ENCODE results near the gene BLOC1S5. TPM values are rescaled to one million over a fixed set of nuclear protein-coding genes. Genes with fewer than 3 reads are reported as not detected.

The BLOC1S5 gene, protein sequence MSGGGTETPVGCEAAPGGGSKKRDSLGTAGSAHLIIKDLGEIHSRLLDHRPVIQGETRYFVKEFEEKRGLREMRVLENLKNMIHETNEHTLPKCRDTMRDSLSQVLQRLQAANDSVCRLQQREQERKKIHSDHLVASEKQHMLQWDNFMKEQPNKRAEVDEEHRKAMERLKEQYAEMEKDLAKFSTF
- total RNA-seq (2021; fragmentation: NEBNext Ultra II Directional; extraction: Animal tissue kit (Norgen Biotek cat#: 25700)), result 15.4 and 17.2 TPM in 2 replicates
- polyA plus RNA-seq (2011; rRNA removed), result 1.9 and 3.4 TPM in 2 replicates
- polyA plus RNA-seq (2011; cell fraction: cytosol; rRNA removed), result 4.8 TPM
- polyA plus RNA-seq (2011; cell fraction: nucleus; rRNA removed), result 2.1 TPM
- polyA plus RNA-seq (2012, experiment 1 of 2), result 7.6 to 12.5 TPM (median 8.9 TPM) in 4 replicates
- 2.6 TPM for polyA plus RNA-seq (2012, experiment 2 of 2)
- polyA plus RNA-seq (2013, experiment 1 of 2), result 8.2 TPM
- polyA plus RNA-seq (2013, experiment 2 of 2), result 8.9 TPM
- polyA minus RNA-seq (2011; rRNA and poly(A)+ RNA removed), result 6.1 and 9.5 TPM in 2 replicates
- polyA minus RNA-seq (2011; cell fraction: cytosol; rRNA and poly(A)+ RNA removed), result 10.2 TPM
- 7.6 TPM for polyA minus RNA-seq (2011; cell fraction: nucleus; rRNA and poly(A)+ RNA removed)
- long read RNA-seq, experiment 1, partial matches to known transcripts, result 0 of 13 reads
- long read RNA-seq, experiment 1, other reads (novel, unspliced or antisense), result 8 of 13 reads
- long read RNA-seq, experiment 2, transcript BLOC1S5-201 (6 exons, 2,445 nt), result minor isoform, 5 of 32 reads
- long read RNA-seq, experiment 2, transcript BLOC1S5-202 (5 exons, 2,684 nt), result major isoform, 19 of 32 reads
- long read RNA-seq, experiment 2, partial matches to known transcripts, result 0 of 32 reads
- long read RNA-seq, experiment 2, other reads (novel, unspliced or antisense), result 5 of 32 reads

- Histone ChIP-seq H3K23ac (ENCODE audit: insufficient read length) (no peak within 1 kb of the TSS), H4K5ac (ENCODE audit: insufficient read length, low read depth, low read length) (peak within 1 kb of the TSS; percentile 94), H2BK20ac (ENCODE audit: low read length) (no peak within 1 kb of the TSS; the same call in 1 of the 2 replicates), H2BK12ac (ENCODE audit: low read depth, low read length) (0 out of 2 replicates have a peak within 1 kb of the TSS, but pooled peaks have one; percentile 10), H4K20me1 (replicated peaks in 1 of 2; ENCODE audit: control insufficient read depth in 1 of 2, insufficient read depth in 2 of 2, low read length in 2 of 2) (no peaks in the 10 kb centered on the region), H3K14ac (ENCODE audit: insufficient read length) (no peak within 1 kb of the TSS), H3K79me2 (ENCODE audit: control insufficient read depth in 1 of 2, insufficient read depth in 2 of 2, low read length in 2 of 2) (peaks cover 0 to 6% of the 10 kb centered on the region in 2 experiments; a peak in 2 of 4 replicates), H2BK5ac (ENCODE audit: low read depth, low read length) (peak within 1 kb of the TSS; percentile 79), H4K8ac (ENCODE audit: extremely low read depth, insufficient read depth, low read length) (peak within 1 kb of the TSS; percentile 95), H3K56ac (replicated peaks; ENCODE audit: insufficient read length, low read depth, low read length) (peak within 1 kb of the TSS; percentile 72), H2AFZ (ENCODE audit: low read length) (peak within 1 kb of the TSS; percentile 78), H3K9ac (replicated peaks in 1 of 4; ENCODE audit: extremely low read depth in 1 of 4, low read depth in 3 of 4, low read length in 3 of 4) (peak within 1 kb of the TSS; percentile 69 to 80 (median 79)), H4K91ac (replicated peaks; ENCODE audit: insufficient read length, low read length) (peak within 1 kb of the TSS; percentile 87), H3K36me3 (ENCODE audit: control insufficient read depth in 2 of 4, insufficient read depth in 4 of 4, low read length in 3 of 4) (peaks cover 0 to 14% (median 8%) of the 10 kb centered on the region in 4 experiments; a peak in 5 of 8 replicates), H3K23me2 (ENCODE audit: low read depth, low read length) (peaks cover 2% of the 10 kb centered on the region; the same call in 1 of the 2 replicates), H2BK15ac (ENCODE audit: low read length) (no peak within 1 kb of the TSS), H2BK120ac (replicated peaks; ENCODE audit: low read depth, low read length) (no peak within 1 kb of the TSS), H3K27me3 (replicated peaks in 1 of 4; ENCODE audit: control insufficient read depth in 3 of 4, extremely low read depth in 1 of 4, insufficient read depth in 3 of 4, low read length in 3 of 4) (no peaks in the 10 kb centered on the region), H3K4me3 (ENCODE audit: extremely low read depth in 1 of 4, insufficient read depth in 2 of 4, low read depth in 3 of 4, low read length in 4 of 4) (peak within 1 kb of the TSS; percentile 83 to 94 (median 88)), H3K18ac (ENCODE audit: extremely low read depth, low read length) (peak within 1 kb of the TSS; percentile 92), H3K79me1 (ENCODE audit: low read depth, low read length) (peaks cover 3% of the 10 kb centered on the region; the same call in 1 of the 2 replicates), H3K4ac (replicated peaks; ENCODE audit: insufficient read length, low read depth, low read length) (no peak within 1 kb of the TSS), H3K27ac (ENCODE audit: low read depth, low read length) (peak within 1 kb of the TSS; percentile 77), H2AK5ac (ENCODE audit: low read depth, low read length) (no peak within 1 kb of the TSS), H3K4me2 (ENCODE audit: insufficient read depth in 1 of 2, low read depth in 2 of 2, low read length in 2 of 2) (peak within 1 kb of the TSS; percentile 84 to 87), H3K9me3 (ENCODE audit: insufficient read depth in 2 of 2, low read depth in 1 of 2, low read length in 1 of 2) (no peaks in the 10 kb centered on the region), H3K4me1 (replicated peaks in 1 of 4; ENCODE audit: control insufficient read depth in 3 of 4, insufficient read depth in 4 of 4, low read length in 3 of 4) (peaks cover 0 to 5% (median 4%) of the 10 kb centered on the region in 4 experiments; a peak in 4 of 7 replicates)
- POLR2A ChIA-PET (ENCODE audit: partially characterized antibody), result interaction anchor here (0.8 to 4.3 kb wide), 9 partner anchors 14 to 154 kb away, joined by 3 to 19 read pairs (median 4); partner anchors contain the start of gene EEF1E1
- peak; percentile 93 to 98 for DNase-seq (ENCODE audit: low read depth in 1 of 2, low spot score in 2 of 2)
- FAIRE-seq, result no peak
- CTCF ChIA-PET (ENCODE audit: partially characterized antibody), result interaction anchor here (1.2 kb wide), 1 partner anchor 153 kb away, joined by 3 read pairs; the partner anchor contains the start of gene TXNDC5
- 3% methylated on average over 64 of the region's 64 CpGs; no CpG with 5 or more reads in 1 of the 2 experiments for WGBS, 2 experiments (ENCODE audit: extremely low coverage in 1 of 2, insufficient coverage in 1 of 2, insufficient read length in 1 of 2, insufficient replicate concordance in 2 of 2, low coverage in 1 of 2, low lambda C conversion rate in 2 of 2, missing lambda C conversion rate in 1 of 2)
- TF ChIP-seq TBP (IDR thresholded peaks at IDR 0.05; ENCODE audit: low read depth, low read length), result no peak; the same call in 1 of the 2 replicates
- TF ChIP-seq RBBP5 (IDR thresholded peaks at IDR 0.05; ENCODE audit: borderline replicate concordance, low read depth, low read length), result no peak
- TF ChIP-seq SAP30 (IDR thresholded peaks at IDR 0.05; ENCODE audit: insufficient read depth, insufficient replicate concordance, low read length), result peak; percentile 28
- no peak for TF ChIP-seq ZNF274 (IDR thresholded peaks at IDR 0.05; ENCODE audit: borderline replicate concordance, extremely low read depth, low read length)
- TF ChIP-seq JUN (IDR thresholded peaks at IDR 0.05; ENCODE audit: low read depth, low read length), result no peak
- TF ChIP-seq KDM4A (IDR thresholded peaks at IDR 0.05; ENCODE audit: low read depth, low read length, severe bottlenecking), result peak; percentile 94
Observed at GRCh38 chr6:8063761-8064637, at the start of gene BLOC1S5. TSS of gene BLOC1S5 (minus strand) at chr6:8064389. CDS start at chr6:8064376, 13 bp downstream.
